Renal pelvis (tissue), 3 donors: ENCODE measurements around the gene DSTN. TPM values are rescaled to one million over a fixed set of nuclear protein-coding genes. Genes with fewer than 3 reads are reported as not detected.

Experiments
- polyA plus RNA-seq, 3 donors: library from polyadenylated mRNA; unstranded; fragments of 120-200 nt; gene quantifications; one replicate each; pipeline ENCODE4 v1.2.1, GENCODE V29; 2013; ENCODE audit not compliant: insufficient read length in 3 of 3

The DSTN gene
- polyA plus RNA-seq, 3 donors = 318 to 374 (median 354) TPM

Other genes with a start within 250 kb of the DSTN start
- gene BFSP1, start 38.7 kb upstream of the DSTN start, polyA plus RNA-seq = 1 to 10 TPM; 3.3 to 4.2 (median 4.1) TPM
- 100 to 1,000 TPM; 108 to 143 (median 115) TPM for gene RRBP1, start 112.2 kb downstream of the DSTN start, polyA plus RNA-seq
- not detected for gene BANF2, start 129.9 kb downstream of the DSTN start, polyA plus RNA-seq